Prostate gland (tissue), 2 donors: Measurements from ENCODE around the gene HS3ST3B1. TPM values are rescaled to one million over a fixed set of nuclear protein-coding genes. Genes with fewer than 3 reads are reported as not detected.
A peak's percentile ranks its signal among the peaks of the same experiment; 100 is the strongest.

ENCODE experiments used
- DNase-seq: peaks from one replicate; pipeline ENCODE4 v3.0.0-alpha.2; 2019; ENCODE audit warnings: low spot score
- H3K27ac ChIP-seq, 2 donors: fragments of 200-600 bp; sonication (generic); 2 replicates each; pipeline ENCODE4 v1.5.1; 2017 to 2019
- H3K27me3 ChIP-seq: fragments of 200-600 bp; sonication (generic); replicated peaks from 2 replicates; pipeline ENCODE4 v1.5.1; 2019; ENCODE audit not compliant: insufficient read depth
- H3K36me3 ChIP-seq, 2 donors: fragments of 200-600 bp; sonication (generic); 1 replicate in 1 of 2; 2 replicates in 1 of 2; pipeline versions ENCODE4 v1.5.1 to v1.8.1; 2017 to 2019
- H3K4me1 ChIP-seq: fragments of 200-600 bp; sonication (generic); replicated peaks from 2 replicates; pipeline ENCODE4 v1.5.1; 2019
- H3K4me3 ChIP-seq, 2 donors: fragments of 200-600 bp; sonication (generic); 2 replicates each; pipeline ENCODE4 v1.5.1; 2017 to 2019
- H3K9me3 ChIP-seq: fragments of 200-600 bp; sonication (generic); 2 replicates; pipeline ENCODE4 v1.5.1; 2017
- POLR2A ChIP-seq: fragments of 450-650 bp; IDR thresholded peaks from one replicate; pipeline ENCODE4 v1.6.1; 2016; ENCODE audit warnings: antibody characterized with exemption, mild to moderate bottlenecking
- POLR2AphosphoS5 ChIP-seq: sonication (generic); formaldehyde crosslinking; IDR thresholded peaks from one replicate; pipeline ENCODE4 v1.6.1; 2017; ENCODE audit warnings: antibody characterized with exemption
- WGBS: methylation state at CpG from one replicate; pipeline ENCODE4 v1.1.5; 2018; 5-methylcytosine and 5-hydroxymethylcytosine counted together
- intact Hi-C: fragments of 100-400 bp; cut with DNase I; formaldehyde crosslinking; loops from one replicate; pipeline ENCODE4 v1.14.2; 2022
- total RNA-seq, 2 donors: library from RNA; depleted of rRNA; stranded (reverse); fragments of >200 nt; gene quantifications; one replicate each; pipeline ENCODE4 v1.1.0, GENCODE V29; 2016
- TF ChIP-seq, protein P1 (sequence below), 4 experiments: fragments of 200-600 bp in 2 of 4; fragments of 450-650 bp in 2 of 4; sonication (generic) in 2 of 4; IDR thresholded peaks; 1 replicate in 3 of 4; 2 replicates in 1 of 4; pipeline ENCODE4 v1.5.1; 2016 to 2019; ENCODE audit warnings: antibody characterized with exemption in 4 of 4, mild to moderate bottlenecking in 2 of 4, moderate library complexity in 2 of 4

HS3ST3B1 gene
- total RNA-seq, 2 donors from 2014 or later = 2.8 to 4.1 TPM

DNA sequence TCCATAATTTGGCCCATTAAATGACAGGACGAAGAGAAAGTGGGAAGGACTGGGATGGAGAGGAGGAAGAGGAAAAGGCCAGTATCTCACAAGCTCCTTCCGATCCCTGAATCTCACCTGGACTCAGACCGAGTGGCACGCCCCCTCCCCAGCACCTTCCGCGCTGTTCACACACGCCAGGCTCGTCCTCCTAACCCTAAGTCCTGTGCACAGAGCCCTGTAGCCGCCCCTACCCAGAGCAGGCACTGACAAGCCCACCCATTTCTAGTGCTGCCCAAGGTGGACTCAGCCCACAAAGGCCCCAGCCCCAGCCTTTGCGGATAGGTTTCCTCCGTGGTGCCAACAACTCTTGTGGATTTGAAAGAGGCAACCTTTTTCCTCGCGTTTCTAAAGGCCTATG, 9.2 kb downstream of the HS3ST3B1 start:
- Histone ChIP-seq H3K27me3 (no peaks in the 10 kb centered on the region), H3K4me3 (peak overlapping the region; percentile 38 to 44), H3K36me3 (no peaks in the 10 kb centered on the region), H3K9me3 (no peaks in the 10 kb centered on the region), H3K27ac (peak overlapping the region; percentile 41 to 60), H3K4me1 (no peaks in the 10 kb centered on the region)
- 46% methylated on average over 13 of the region's 13 CpGs for WGBS
- intact Hi-C loops = loop anchor here (10.0 kb wide), 1 partner anchor 615 kb away; no protein-coding TSS in a partner anchor
- TF ChIP-seq POLR2AphosphoS5 (no peak), POLR2A (no peak)
- TF ChIP-seq, protein P1, sequence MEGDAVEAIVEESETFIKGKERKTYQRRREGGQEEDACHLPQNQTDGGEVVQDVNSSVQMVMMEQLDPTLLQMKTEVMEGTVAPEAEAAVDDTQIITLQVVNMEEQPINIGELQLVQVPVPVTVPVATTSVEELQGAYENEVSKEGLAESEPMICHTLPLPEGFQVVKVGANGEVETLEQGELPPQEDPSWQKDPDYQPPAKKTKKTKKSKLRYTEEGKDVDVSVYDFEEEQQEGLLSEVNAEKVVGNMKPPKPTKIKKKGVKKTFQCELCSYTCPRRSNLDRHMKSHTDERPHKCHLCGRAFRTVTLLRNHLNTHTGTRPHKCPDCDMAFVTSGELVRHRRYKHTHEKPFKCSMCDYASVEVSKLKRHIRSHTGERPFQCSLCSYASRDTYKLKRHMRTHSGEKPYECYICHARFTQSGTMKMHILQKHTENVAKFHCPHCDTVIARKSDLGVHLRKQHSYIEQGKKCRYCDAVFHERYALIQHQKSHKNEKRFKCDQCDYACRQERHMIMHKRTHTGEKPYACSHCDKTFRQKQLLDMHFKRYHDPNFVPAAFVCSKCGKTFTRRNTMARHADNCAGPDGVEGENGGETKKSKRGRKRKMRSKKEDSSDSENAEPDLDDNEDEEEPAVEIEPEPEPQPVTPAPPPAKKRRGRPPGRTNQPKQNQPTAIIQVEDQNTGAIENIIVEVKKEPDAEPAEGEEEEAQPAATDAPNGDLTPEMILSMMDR (IDR thresholded peaks at IDR 0.05) = no peak
- no peak for DNase-seq

DNA sequence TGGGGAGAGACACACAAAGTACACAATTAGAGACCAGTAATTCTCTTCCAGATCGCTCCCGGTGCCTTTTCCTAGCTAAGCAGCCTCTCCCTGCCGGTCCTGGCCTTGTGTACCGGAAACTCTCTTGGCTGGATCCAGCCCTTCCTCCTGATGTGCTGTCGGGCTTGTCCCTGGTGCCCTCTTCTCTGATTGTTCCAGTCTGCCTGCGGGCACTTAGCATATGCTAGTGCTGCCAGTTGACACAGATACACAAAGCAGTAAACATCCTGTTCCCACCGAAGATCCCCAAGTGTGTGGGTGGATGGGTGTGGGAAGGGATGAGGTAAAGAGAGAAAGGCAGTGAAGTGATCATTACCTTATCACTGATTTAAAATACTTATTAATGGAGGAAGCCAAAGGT, 9.7 kb downstream of the HS3ST3B1 start:
- Histone ChIP-seq H3K36me3 (no peaks in the 10 kb centered on the region), H3K9me3 (no peaks in the 10 kb centered on the region), H3K4me3 (no peak overlapping the region), H3K4me1 (no peaks in the 10 kb centered on the region), H3K27me3 (no peaks in the 10 kb centered on the region), H3K27ac (no peak overlapping the region)
- TF ChIP-seq POLR2AphosphoS5 (no peak), POLR2A (no peak)
- TF ChIP-seq, protein P1 (IDR thresholded peaks at IDR 0.05) = no peak
- no peak for DNase-seq
- 53% methylated on average over 7 of the region's 7 CpGs for WGBS
- intact Hi-C loops = loop anchor here (10.0 kb wide), 1 partner anchor 614 kb away; no protein-coding TSS in a partner anchor

DNA sequence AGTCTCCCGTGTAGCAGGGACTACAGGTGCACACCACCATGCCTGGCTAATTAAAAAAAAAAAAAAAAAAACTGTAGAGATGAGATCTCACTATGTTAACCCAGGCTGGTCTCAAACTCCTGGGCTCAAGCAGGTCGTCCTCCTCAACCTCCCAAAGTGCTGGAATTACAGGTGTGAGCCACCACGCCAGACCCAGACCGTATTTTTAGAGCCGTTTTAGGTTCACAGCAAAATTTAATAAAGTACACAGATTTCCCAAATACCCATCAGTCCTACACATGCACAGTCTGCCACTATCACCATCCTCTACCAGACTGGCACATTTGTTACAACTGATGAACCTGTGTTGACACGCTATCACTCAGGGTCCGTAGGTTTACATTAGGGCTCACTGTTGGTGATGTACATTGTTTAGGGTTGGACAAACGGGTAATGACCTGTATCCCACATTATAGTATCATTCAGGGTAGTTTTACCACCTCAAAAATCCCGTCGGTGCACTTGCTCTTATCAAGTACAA, 10.4 kb downstream of the HS3ST3B1 start:
- no peaks in the 10 kb centered on the region for H3K4me1 ChIP-seq
- no peaks in the 10 kb centered on the region for H3K9me3 ChIP-seq
- H3K27me3 ChIP-seq = no peaks in the 10 kb centered on the region
- H3K4me3 ChIP-seq = no peak overlapping the region
- H3K27ac ChIP-seq = no peak overlapping the region
- 87% methylated on average over 10 of the region's 10 CpGs for WGBS
- intact Hi-C loops = loop anchor here (10.0 kb wide), 1 partner anchor 614 kb away; no protein-coding TSS in a partner anchor
- no peaks in the 10 kb centered on the region for H3K36me3 ChIP-seq
- DNase-seq = no peak
- TF ChIP-seq POLR2A = no peak
- TF ChIP-seq, protein P1 (IDR thresholded peaks at IDR 0.05) = no peak
- TF ChIP-seq POLR2AphosphoS5 = no peak

DNA sequence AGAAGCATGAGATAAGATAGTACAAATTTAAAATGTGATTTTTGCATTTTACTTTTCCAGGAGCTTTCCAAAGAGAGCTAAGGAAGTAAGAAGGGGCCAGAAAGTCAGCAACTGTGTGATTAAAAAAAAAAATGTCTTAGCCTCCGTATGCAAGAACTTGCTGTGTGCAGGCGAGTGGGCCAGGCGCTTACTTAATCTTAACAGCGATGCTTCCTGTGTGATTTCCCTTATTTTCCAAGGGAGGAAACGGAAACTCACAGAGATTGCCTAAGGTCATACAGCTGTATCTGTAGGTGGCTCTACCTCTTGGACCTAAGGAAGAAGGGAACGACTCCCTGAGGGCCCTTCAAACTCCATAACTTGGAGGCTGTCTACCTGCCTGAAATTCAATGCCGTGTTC, 11.1 kb downstream of the HS3ST3B1 start:
- WGBS = 76% methylated on average over 7 of the region's 7 CpGs
- TF ChIP-seq, protein P1 (IDR thresholded peaks at IDR 0.05) = no peak
- TF ChIP-seq POLR2A = no peak
- no peak for TF ChIP-seq POLR2AphosphoS5
- Histone ChIP-seq H3K4me1 (no peaks in the 10 kb centered on the region), H3K27me3 (no peaks in the 10 kb centered on the region), H3K27ac (no peak overlapping the region), H3K9me3 (no peaks in the 10 kb centered on the region), H3K4me3 (no peak overlapping the region), H3K36me3 (no peaks in the 10 kb centered on the region)
- intact Hi-C loops = loop anchor here (10.0 kb wide), 1 partner anchor 613 kb away; no protein-coding TSS in a partner anchor
- DNase-seq = no peak

DNA sequence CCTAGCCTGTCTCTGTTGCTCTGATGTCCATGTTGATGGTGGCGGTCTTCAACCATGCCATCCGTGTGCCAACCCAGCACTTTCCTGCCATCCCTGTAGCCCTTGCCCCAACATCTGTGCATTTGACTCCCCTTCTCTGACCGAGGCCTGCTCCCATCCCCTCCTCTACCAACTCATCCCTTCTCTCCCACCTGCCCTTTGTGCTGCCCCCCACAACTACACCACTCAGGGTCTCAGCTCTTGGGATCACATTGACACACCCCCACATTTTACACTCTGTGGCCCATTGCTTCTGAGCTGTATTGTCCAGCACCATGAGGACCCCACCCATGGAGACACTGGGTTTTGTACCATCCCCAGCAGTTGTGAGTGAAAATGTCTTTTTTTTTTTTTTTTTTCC, 11.6 kb downstream of the HS3ST3B1 start:
- DNase-seq = no peak
- no peak for TF ChIP-seq POLR2AphosphoS5
- TF ChIP-seq, protein P1 (IDR thresholded peaks at IDR 0.05) = no peak
- TF ChIP-seq POLR2A = no peak
- WGBS = 97% methylated on average over 3 of the region's 3 CpGs

More for the DNA sequence above, 11.6 kb downstream of the HS3ST3B1 start:
- Histone ChIP-seq H3K9me3 (no peaks in the 10 kb centered on the region), H3K27ac (no peak overlapping the region), H3K36me3 (no peaks in the 10 kb centered on the region), H3K4me3 (no peak overlapping the region), H3K4me1 (no peaks in the 10 kb centered on the region), H3K27me3 (no peaks in the 10 kb centered on the region)
- intact Hi-C loops = loop anchor here (10.0 kb wide), 1 partner anchor 612 kb away; no protein-coding TSS in a partner anchor
